Body of pancreas (tissue), 2 donors: ENCODE data around the gene GIGYF1. TPM values are rescaled to one million over a fixed set of nuclear protein-coding genes. Genes with fewer than 3 reads are reported as not detected.

ENCODE experiments used
- total RNA-seq, 2 donors: library from RNA; depleted of rRNA; stranded (reverse); fragments of >200 nt; gene quantifications; one replicate each; pipeline ENCODE4 v1.1.0, GENCODE V29; 2016

GIGYF1 gene
- total RNA-seq, 2 donors from 2014 or later, result 25.2 to 49.4 TPM

Other genes starting within 250 kb of the GIGYF1 start
- gene SPACDR, start 230.0 kb downstream of the GIGYF1 start, total RNA-seq, result 1 to 10 TPM in 1 of 2 donors, not detected in 1; 1.0 TPM
- gene TSC22D4, start 215.0 kb downstream of the GIGYF1 start, total RNA-seq, result 10 to 100 TPM; 16.6 to 34.9 TPM
- 1 to 10 TPM; 1.0 to 1.3 TPM for gene NYAP1, start 210.3 kb downstream of the GIGYF1 start, total RNA-seq
- gene AGFG2, start 155.0 kb downstream of the GIGYF1 start, total RNA-seq, result 10 to 100 TPM; 20.4 to 24.6 TPM
- gene SAP25, start 120.3 kb downstream of the GIGYF1 start, total RNA-seq, result not detected
- 100 to 1,000 TPM in 1 of 2 donors, 10 to 100 TPM in 1; 25.4 to 121 TPM for gene LRCH4, start 108.1 kb downstream of the GIGYF1 start, total RNA-seq
- gene FBXO24, start 107.9 kb downstream of the GIGYF1 start, total RNA-seq, result 1 to 10 TPM; 1.8 to 5.3 TPM
- 10 to 100 TPM in 1 of 2 donors, 1 to 10 TPM in 1; 7.3 to 24.1 TPM for gene PCOLCE, start 91.9 kb downstream of the GIGYF1 start, total RNA-seq
- gene MOSPD3, start 81.7 kb downstream of the GIGYF1 start, total RNA-seq, result 1 to 10 TPM; 6.9 to 8.6 TPM
- under 1 TPM in 1 of 2 donors, not detected in 1; 0.26 TPM for gene TFR2, start 52.7 kb downstream of the GIGYF1 start, total RNA-seq
- under 1 TPM in 1 of 2 donors, not detected in 1; 0.52 TPM for gene ACTL6B, start 37.8 kb downstream of the GIGYF1 start, total RNA-seq
- 100 to 1,000 TPM; 106 to 123 TPM for gene GNB2, start 20.5 kb downstream of the GIGYF1 start, total RNA-seq
- 10 to 100 TPM; 17.1 to 20.8 TPM for gene POP7, start 11.9 kb upstream of the GIGYF1 start, total RNA-seq
- gene EPO, start 26.2 kb upstream of the GIGYF1 start, total RNA-seq, result 1 to 10 TPM; 1.3 to 2.6 TPM
- not detected for gene ZAN, start 39.3 kb upstream of the GIGYF1 start, total RNA-seq
- 10 to 100 TPM; 33.6 to 46.4 TPM for gene EPHB4, start 133.3 kb upstream of the GIGYF1 start, total RNA-seq
- 10 to 100 TPM; 12.7 to 38.9 TPM for gene SLC12A9, start 158.5 kb upstream of the GIGYF1 start, total RNA-seq
- gene TRIP6, start 173.1 kb upstream of the GIGYF1 start, total RNA-seq, result 10 to 100 TPM; 34.9 to 43.6 TPM
- gene SRRT, start 180.9 kb upstream of the GIGYF1 start, total RNA-seq, result 10 to 100 TPM; 54.7 to 60.7 TPM
- 1 to 10 TPM; 6.2 to 7.9 TPM for gene UFSP1, start 195.5 kb upstream of the GIGYF1 start, total RNA-seq
- gene ACHE, start 201.6 kb upstream of the GIGYF1 start, total RNA-seq, result 1 to 10 TPM; 6.2 to 7.3 TPM